Mesenchymal stem cell (in vitro differentiated cells and primary cell): ENCODE measurements around the gene NUMB.

Experiments
- DNase-seq: peaks from one replicate; pipeline ENCODE4 v3.0.0-alpha.2; 2013
- H2AFZ ChIP-seq: one replicate; pipeline ENCODE4 v1.6.1; 2013; ENCODE audit warnings: low read depth, mild to moderate bottlenecking, control low read depth, inconsistent platforms, low read length, moderate library complexity
- H2AK5ac ChIP-seq: 2 replicates; pipeline ENCODE4 v1.6.1; 2013; ENCODE audit warnings: low read length, moderate library complexity, mild to moderate bottlenecking, inconsistent platforms; ENCODE audit not compliant: severe bottlenecking
- H2BK120ac ChIP-seq: one replicate; pipeline ENCODE4 v1.6.1; 2013; ENCODE audit warnings: low read depth, mild to moderate bottlenecking, inconsistent platforms, low read length, moderate library complexity
- H2BK12ac ChIP-seq, 2 experiments: one replicate each; pipeline ENCODE4 v1.6.1; 2013; ENCODE audit warnings: inconsistent platforms in 2 of 2, low read length in 2 of 2, mild to moderate bottlenecking in 2 of 2, moderate library complexity in 2 of 2, control low read depth in 1 of 2
- H2BK15ac ChIP-seq: one replicate; pipeline ENCODE4 v1.6.1; 2013; ENCODE audit warnings: mild to moderate bottlenecking, low read depth, inconsistent platforms; ENCODE audit not compliant: poor library complexity, severe bottlenecking
- H2BK5ac ChIP-seq: 2 replicates; pipeline ENCODE4 v1.6.1; 2013; ENCODE audit warnings: low read depth, mild to moderate bottlenecking, low read length, control low read depth, inconsistent platforms; ENCODE audit not compliant: poor library complexity, severe bottlenecking
- H3K14ac ChIP-seq, 2 experiments: one replicate each; pipeline ENCODE4 v1.6.1; 2013; ENCODE audit warnings: inconsistent platforms in 2 of 2, low read length in 2 of 2, control low read depth in 1 of 2, mild to moderate bottlenecking in 1 of 2, moderate library complexity in 1 of 2
- H3K18ac ChIP-seq, 2 experiments: one replicate each; pipeline ENCODE4 v1.6.1; 2013; ENCODE audit warnings: inconsistent platforms in 2 of 2, low read length in 2 of 2, control low read depth in 1 of 2, low read depth in 1 of 2, mild to moderate bottlenecking in 1 of 2
- H3K23ac ChIP-seq, 2 experiments: one replicate each; pipeline ENCODE4 v1.6.1; 2013; ENCODE audit warnings: inconsistent platforms in 2 of 2, low read length in 2 of 2, mild to moderate bottlenecking in 2 of 2, moderate library complexity in 2 of 2, control low read depth in 1 of 2
- H3K27ac ChIP-seq: 2 replicates; pipeline ENCODE4 v1.5.1; 2013; ENCODE audit warnings: mild to moderate bottlenecking, moderate library complexity, low read length, control low read depth, inconsistent platforms; ENCODE audit not compliant: poor library complexity, severe bottlenecking
- H3K27me3 ChIP-seq, 2 experiments: 2 replicates each; pipeline versions ENCODE4 v1.6.1 to v1.7.0; 2013; ENCODE audit warnings: low read length in 2 of 2, mild to moderate bottlenecking in 2 of 2, moderate library complexity in 2 of 2, control low read depth in 1 of 2, inconsistent platforms in 1 of 2; ENCODE audit not compliant: control insufficient read depth in 1 of 2, insufficient read depth in 1 of 2
- H3K36me3 ChIP-seq, 2 experiments: 2 replicates each; pipeline versions ENCODE4 v1.6.1 to v1.7.0; 2013; ENCODE audit warnings: low read length in 2 of 2, control low read depth in 1 of 2, inconsistent platforms in 1 of 2, low read depth in 1 of 2, mild to moderate bottlenecking in 1 of 2; ENCODE audit not compliant: insufficient read depth in 2 of 2, control insufficient read depth in 1 of 2
- H3K4ac ChIP-seq, 2 experiments: one replicate each; pipeline ENCODE4 v1.6.1; 2013; ENCODE audit warnings: inconsistent platforms in 2 of 2, low read length in 2 of 2, mild to moderate bottlenecking in 2 of 2, moderate library complexity in 2 of 2, control low read depth in 1 of 2, low read depth in 1 of 2
- H3K4me1 ChIP-seq: 2 replicates; pipeline ENCODE4 v1.6.1; 2013; ENCODE audit warnings: low read depth, low read length, control low read depth; ENCODE audit not compliant: control insufficient read depth, insufficient read depth
- H3K4me2 ChIP-seq: 2 replicates; pipeline ENCODE4 v1.6.1; 2013; ENCODE audit warnings: low read length, mild to moderate bottlenecking, inconsistent platforms; ENCODE audit not compliant: poor library complexity, severe bottlenecking
- H3K4me3 ChIP-seq, 2 experiments: 2 replicates each; pipeline versions ENCODE4 v1.5.1 to v1.7.0; 2013; ENCODE audit warnings: low read length in 2 of 2, mild to moderate bottlenecking in 2 of 2, control low read depth in 1 of 2, low read depth in 1 of 2; ENCODE audit not compliant: insufficient read depth in 1 of 2
- H3K79me1 ChIP-seq: replicated peaks from 2 replicates; pipeline ENCODE4 v1.6.1; 2013; ENCODE audit warnings: mild to moderate bottlenecking, control low read depth, low read length, inconsistent platforms; ENCODE audit not compliant: poor library complexity, severe bottlenecking
- H3K9ac ChIP-seq: 2 replicates; pipeline ENCODE4 v1.7.0; 2013; ENCODE audit warnings: mild to moderate bottlenecking, low read length, moderate library complexity
- H3K9me3 ChIP-seq: 2 replicates; pipeline ENCODE4 v1.7.0; 2013; ENCODE audit warnings: mild to moderate bottlenecking, low read length; ENCODE audit not compliant: control insufficient read depth
- H4K8ac ChIP-seq: one replicate; pipeline ENCODE4 v1.6.1; 2013; ENCODE audit warnings: inconsistent platforms, mild to moderate bottlenecking, low read length, moderate library complexity
- H4K91ac ChIP-seq: one replicate; pipeline ENCODE4 v1.6.1; 2013; ENCODE audit warnings: mild to moderate bottlenecking, low read length, inconsistent platforms
- WGBS: methylation state at CpG from one replicate; pipeline ENCODE4 v1.1.7; 2013; ENCODE audit warnings: mixed read lengths; 5-methylcytosine and 5-hydroxymethylcytosine counted together

Gene NUMB

DNA sequence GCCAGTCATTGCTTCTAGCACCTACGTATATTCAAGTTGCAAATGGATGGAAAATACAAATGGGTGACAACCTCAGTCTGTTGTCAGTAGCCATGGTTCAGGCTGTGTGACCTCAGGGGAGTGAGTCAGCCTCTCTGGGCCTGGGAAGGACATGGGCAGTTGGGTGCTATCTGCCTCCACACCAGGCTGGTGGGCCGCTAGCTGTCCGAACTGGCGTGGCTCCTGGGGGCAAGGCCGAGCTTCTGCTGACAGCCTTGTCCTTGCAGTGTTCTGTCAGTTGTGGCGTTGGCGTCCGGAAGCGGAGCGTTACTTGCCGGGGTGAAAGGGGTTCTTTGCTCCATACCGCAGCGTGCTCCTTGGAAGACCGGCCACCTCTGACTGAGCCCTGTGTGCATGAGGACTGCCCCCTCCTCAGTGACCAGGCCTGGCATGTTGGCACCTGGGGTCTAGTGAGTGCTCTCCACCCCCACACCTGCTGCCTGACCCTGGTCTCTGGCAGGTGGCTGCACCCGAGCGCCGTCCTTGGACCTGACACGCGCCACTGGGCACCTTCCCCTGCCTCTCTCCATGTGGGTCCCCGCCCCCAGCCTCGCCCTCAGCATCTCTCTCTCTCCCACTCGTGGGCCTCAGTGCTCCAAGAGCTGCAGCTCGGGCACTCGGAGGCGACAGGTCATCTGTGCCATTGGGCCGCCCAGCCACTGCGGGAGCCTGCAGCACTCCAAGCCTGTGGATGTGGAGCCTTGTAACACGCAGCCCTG is 203.9 kb downstream of the NUMB start:
- no peak overlapping the region for H3K4me2 ChIP-seq
- H3K14ac ChIP-seq = no peak overlapping the region
- H2BK12ac ChIP-seq = no peak overlapping the region
- H4K8ac ChIP-seq = no peak overlapping the region
- H2AFZ ChIP-seq = no peak overlapping the region
- no peak overlapping the region for H3K9ac ChIP-seq
- no peak for DNase-seq
- H3K36me3 ChIP-seq = peaks cover 3 to 71% of the 10 kb centered on the region in 2 experiments
- no peak overlapping the region for H4K91ac ChIP-seq
- H2BK5ac ChIP-seq = no peak overlapping the region
- H3K4me1 ChIP-seq = peaks cover 22% of the 10 kb centered on the region
- no peak overlapping the region for H3K18ac ChIP-seq
- no peak overlapping the region for H2BK15ac ChIP-seq
- H3K9me3 ChIP-seq = no peaks in the 10 kb centered on the region
- H3K4ac ChIP-seq = no peak overlapping the region
- H3K27me3 ChIP-seq = no peaks in the 10 kb centered on the region
- H3K23ac ChIP-seq = no peak overlapping the region
- no peak overlapping the region for H2BK120ac ChIP-seq
- 92% methylated on average over 28 of the region's 28 CpGs for WGBS
- H3K4me3 ChIP-seq = no peak overlapping the region
- no peak overlapping the region for H2AK5ac ChIP-seq
- H3K27ac ChIP-seq = no peak overlapping the region
- H3K79me1 ChIP-seq = peaks cover 3% of the 10 kb centered on the region

GRCh38 chr14:73253721-73254120 is 204.6 kb downstream of the NUMB start:
- WGBS = 91% methylated on average over 12 of the region's 12 CpGs

GRCh38 chr14:73253323-73253610 is 205.1 kb downstream of the NUMB start:
- Histone ChIP-seq H2AFZ (no peak overlapping the region), H4K91ac (no peak overlapping the region), H3K23ac (no peak overlapping the region), H4K8ac (no peak overlapping the region), H3K18ac (no peak overlapping the region), H2AK5ac (no peak overlapping the region), H2BK120ac (no peak overlapping the region), H2BK5ac (no peak overlapping the region), H3K4ac (no peak overlapping the region), H3K79me1 (peaks cover 2% of the 10 kb centered on the region), H3K14ac (no peak overlapping the region), H3K4me3 (no peak overlapping the region), H2BK12ac (no peak overlapping the region), H3K36me3 (peaks cover 3 to 62% of the 10 kb centered on the region in 2 experiments), H2BK15ac (no peak overlapping the region), H3K4me1 (peaks cover 24% of the 10 kb centered on the region), H3K4me2 (no peak overlapping the region), H3K9me3 (no peaks in the 10 kb centered on the region), H3K27me3 (no peaks in the 10 kb centered on the region), H3K9ac (no peak overlapping the region), H3K27ac (no peak overlapping the region)
- WGBS = 86% methylated on average over 10 of the region's 10 CpGs
- DNase-seq = no peak

More at GRCh38 chr14:73253721-73254120, 204.6 kb downstream of the NUMB start:
- Histone ChIP-seq H3K27me3 (no peaks in the 10 kb centered on the region), H3K27ac (no peak overlapping the region), H4K91ac (no peak overlapping the region), H2BK120ac (no peak overlapping the region), H3K36me3 (peaks cover 3 to 64% of the 10 kb centered on the region in 2 experiments), H3K4me3 (no peak overlapping the region), H3K9ac (no peak overlapping the region), H3K23ac (no peak overlapping the region), H3K14ac (no peak overlapping the region), H3K4me2 (no peak overlapping the region), H4K8ac (no peak overlapping the region), H3K4me1 (peaks cover 24% of the 10 kb centered on the region), H2BK15ac (no peak overlapping the region), H3K4ac (no peak overlapping the region), H3K9me3 (no peaks in the 10 kb centered on the region), H2BK5ac (no peak overlapping the region), H2AK5ac (peak overlapping the region; percentile 13), H3K79me1 (peaks cover 2% of the 10 kb centered on the region), H2AFZ (no peak overlapping the region), H2BK12ac (no peak overlapping the region), H3K18ac (no peak overlapping the region)
- DNase-seq = no peak

DNA sequence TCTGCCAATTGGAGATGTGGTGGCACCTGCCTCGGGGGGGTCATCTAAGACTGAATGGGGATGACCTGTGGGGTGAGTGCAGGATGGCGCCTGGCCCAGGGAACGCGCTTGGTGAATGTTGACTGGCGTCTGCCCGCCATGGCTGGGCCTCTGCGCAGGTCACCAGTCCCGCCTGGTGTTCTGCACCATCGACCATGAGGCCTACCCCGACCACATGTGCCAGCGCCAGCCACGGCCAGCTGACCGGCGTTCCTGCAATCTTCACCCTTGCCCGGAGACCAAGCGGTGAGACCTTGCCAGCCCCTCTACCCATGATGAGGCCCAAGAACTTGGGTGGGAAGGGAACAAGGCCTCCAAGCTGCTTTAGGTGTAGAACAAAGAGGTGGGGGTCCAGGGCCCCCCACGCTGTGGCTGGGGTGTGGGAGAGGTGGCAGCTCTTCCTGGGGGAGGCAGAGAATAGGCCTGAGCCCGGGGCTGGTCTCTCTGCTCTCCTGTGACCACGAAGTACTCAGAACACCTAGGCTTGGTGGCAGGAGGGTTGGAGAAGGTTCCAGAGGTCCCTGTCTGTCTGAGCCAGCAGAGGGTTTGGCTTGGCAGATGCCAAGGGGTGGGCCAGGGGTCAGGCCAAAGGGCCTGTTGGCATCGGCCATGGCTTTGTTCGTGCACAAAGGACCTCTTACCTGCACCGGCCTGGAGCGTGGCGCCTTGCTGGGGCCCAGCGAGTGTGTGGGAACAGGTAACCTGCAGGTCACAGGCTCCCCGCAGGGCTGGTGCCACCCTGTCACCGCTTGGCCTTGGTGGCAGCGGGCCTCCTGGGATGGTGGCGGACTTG is 205.6 kb downstream of the NUMB start:
- Histone ChIP-seq H3K4me2 (no peak overlapping the region), H3K9ac (no peak overlapping the region), H2BK120ac (no peak overlapping the region), H3K18ac (no peak overlapping the region), H3K23ac (no peak overlapping the region), H2AFZ (no peak overlapping the region), H3K4me1 (peaks cover 28% of the 10 kb centered on the region), H2BK12ac (no peak overlapping the region), H3K4me3 (no peak overlapping the region), H3K9me3 (no peaks in the 10 kb centered on the region), H3K79me1 (peaks cover 2% of the 10 kb centered on the region), H3K27ac (no peak overlapping the region), H3K4ac (no peak overlapping the region), H4K91ac (no peak overlapping the region), H4K8ac (no peak overlapping the region), H3K14ac (no peak overlapping the region), H2BK15ac (no peak overlapping the region), H3K27me3 (no peaks in the 10 kb centered on the region), H2BK5ac (no peak overlapping the region), H3K36me3 (peaks cover 3 to 62% of the 10 kb centered on the region in 2 experiments), H2AK5ac (no peak overlapping the region)
- DNase-seq = no peak
- WGBS = 93% methylated on average over 29 of the region's 29 CpGs
